GM12878 (cell line): ENCODE results near the gene L3MBTL1. TPM values are rescaled to one million over a fixed set of nuclear protein-coding genes. Genes with fewer than 3 reads are reported as not detected.

Source experiments
- ATAC-seq: fragments of 200-7000 bp; cut with Tn5 transposase; 3 replicates; pipeline ENCODE4 v1.9.1; 2020; ENCODE audit warnings: mild to moderate bottlenecking, moderate library complexity
- BruUV-seq: library from RNA; stranded (reverse); fragments of 400-500 nt; replicated peaks from 2 replicates; lab custom pipeline; 2021; lab: Mats Ljungman, UMichigan
- CTCF ChIA-PET: fragments of 300-600 bp; sonication (Branson Sonifier 250); formaldehyde crosslinking; extraction: SDS; loops from one replicate; lab custom pipeline; 2021; ENCODE audit warnings: inconsistent platforms; lab: Yijun Ruan, JAX
- POLR2A ChIA-PET: fragments of 350-600 bp; formaldehyde crosslinking; extraction: SDS; loops from one replicate; lab custom pipeline; 2021; ENCODE audit warnings: inconsistent platforms; lab: Charles Lee
- RAD21 ChIA-PET: fragments of 300-600 bp; sonication (Branson Sonifier 250); formaldehyde crosslinking; loops from one replicate; lab custom pipeline; 2023; ENCODE audit warnings: antibody characterized with exemption; ENCODE audit not compliant: unreplicated experiment; lab: Charles Lee
- SMC1A ChIA-PET: fragments of 300-600 bp; sonication (Branson Sonifier 250); formaldehyde crosslinking; loops from one replicate; lab custom pipeline; 2023; ENCODE audit not compliant: unreplicated experiment, uncharacterized antibody; lab: Charles Lee
- DNase-seq: peaks from one replicate; pipeline ENCODE4 v3.0.0-alpha.2; 2011; ENCODE audit warnings: low read depth, low spot score
- FAIRE-seq: peaks from 3 replicates; lab custom pipeline; 2011; peaks lifted over from hg19 to GRCh38; lab: Jason Lieb, UNC
- H2AFZ ChIP-seq: 2 replicates; pipeline ENCODE4 v1.6.0; 2011; ENCODE audit warnings: low read depth, low read length, control low read depth; ENCODE audit not compliant: control insufficient read depth
- H3K27ac ChIP-seq: 2 replicates; pipeline ENCODE4 v1.5.1; 2011; ENCODE audit warnings: control low read depth; ENCODE audit not compliant: control insufficient read depth, insufficient read depth
- H3K27me3 ChIP-seq, 2 experiments: replicated peaks in 1 of 2; 2 replicates each; pipeline versions ENCODE4 v1.6.0 to v1.6.1; 2011; ENCODE audit warnings: low read length in 1 of 2; ENCODE audit not compliant: control insufficient read depth in 2 of 2, insufficient read depth in 2 of 2
- H3K36me3 ChIP-seq, 2 experiments: 2 replicates each; pipeline ENCODE4 v1.5.1; 2011; ENCODE audit warnings: low read length in 1 of 2; ENCODE audit not compliant: control insufficient read depth in 2 of 2, insufficient read depth in 2 of 2
- H3K4me1 ChIP-seq: 2 replicates; pipeline ENCODE4 v1.6.1; 2011; ENCODE audit warnings: mild to moderate bottlenecking, low read length, moderate library complexity, mixed read lengths; ENCODE audit not compliant: control insufficient read depth, insufficient read depth
- H3K4me2 ChIP-seq: 2 replicates; pipeline ENCODE4 v1.6.0; 2011; ENCODE audit warnings: control low read depth; ENCODE audit not compliant: control insufficient read depth, insufficient read depth
- H3K4me3 ChIP-seq: fragments of 200-600 bp; sonication (generic); 2 replicates; pipeline ENCODE4 v1.5.1; 2016
- H3K79me2 ChIP-seq: 2 replicates; pipeline ENCODE4 v1.6.0; 2011; ENCODE audit warnings: low read length; ENCODE audit not compliant: control insufficient read depth, insufficient read depth
- H3K9ac ChIP-seq: 2 replicates; pipeline ENCODE4 v1.8.0; 2011; ENCODE audit warnings: low read length, control low read depth, mixed read lengths; ENCODE audit not compliant: control insufficient read depth, insufficient read depth
- H3K9me3 ChIP-seq: replicated peaks from 3 replicates; pipeline ENCODE4 v1.5.1; 2011; ENCODE audit warnings: mild to moderate bottlenecking, low read length; ENCODE audit not compliant: control insufficient read depth, insufficient read depth
- H4K20me1 ChIP-seq: 2 replicates; pipeline ENCODE4 v1.6.0; 2011; ENCODE audit not compliant: control insufficient read depth, insufficient read depth
- CEBPZ ChIP-seq: fragments of 150-350 bp; IDR thresholded peaks from 2 replicates; pipeline ENCODE4 v1.6.1; 2016; ENCODE audit warnings: low read depth, low read length
- EGR1 ChIP-seq, 2 experiments: IDR thresholded peaks; 1 replicate in 1 of 2; 2 replicates in 1 of 2; pipeline ENCODE4 v1.6.1; 2011 to 2012; ENCODE audit warnings: low read depth in 2 of 2, low read length in 2 of 2, borderline replicate concordance in 1 of 2, mild to moderate bottlenecking in 1 of 2, moderate library complexity in 1 of 2
- ESRRA ChIP-seq: IDR thresholded peaks from 2 replicates; pipeline ENCODE4 v1.6.1; 2012; ENCODE audit warnings: mild to moderate bottlenecking, low read length, improper control_type of control experiment
- HDAC6 ChIP-seq: fragments of 200-600 bp; sonication (generic); IDR thresholded peaks from one replicate; pipeline ENCODE4 v1.8.0; 2017; ENCODE audit warnings: antibody characterized with exemption; ENCODE audit not compliant: unreplicated experiment
- JUND ChIP-seq: IDR thresholded peaks from 2 replicates; pipeline ENCODE4 v1.6.1; 2012; ENCODE audit warnings: low read depth, mild to moderate bottlenecking, low read length, improper control_type of control experiment, moderate library complexity
- LARP7 ChIP-seq: fragments of 450-650 bp; IDR thresholded peaks from 2 replicates; pipeline ENCODE4 v1.6.1; 2017; ENCODE audit warnings: mild to moderate bottlenecking
- NFYB ChIP-seq: IDR thresholded peaks from 2 replicates; pipeline ENCODE4 v1.6.1; 2011; ENCODE audit warnings: low read depth, mild to moderate bottlenecking, low read length, improper control_type of control experiment, moderate library complexity; ENCODE audit not compliant: insufficient read depth
- NR2F1 ChIP-seq: fragments of 450-650 bp; conservative IDR thresholded peaks from 2 replicates; pipeline ENCODE4 v1.6.1; 2017; ENCODE audit warnings: mild to moderate bottlenecking
- POLR2AphosphoS2 ChIP-seq: IDR thresholded peaks from 2 replicates; pipeline ENCODE4 v1.6.1; 2011; ENCODE audit warnings: low read depth, mild to moderate bottlenecking, low read length, improper control_type of control experiment, moderate library complexity
- POLR2AphosphoS5 ChIP-seq: IDR thresholded peaks from 2 replicates; pipeline ENCODE4 v1.6.1; 2011; ENCODE audit warnings: mild to moderate bottlenecking, low read length, inconsistent platforms
- RELA ChIP-seq: fragments of 450-650 bp; IDR thresholded peaks from 2 replicates; pipeline ENCODE4 v1.8.0; 2014; ENCODE audit warnings: borderline replicate concordance; ENCODE audit not compliant: partially characterized antibody
- RUNX3 ChIP-seq: IDR thresholded peaks from 2 replicates; pipeline ENCODE4 v1.6.1; 2012; ENCODE audit warnings: low read length, inconsistent platforms
- SMARCA5 ChIP-seq: fragments of 450-650 bp; IDR thresholded peaks from 2 replicates; pipeline ENCODE4 v1.6.1; 2017; ENCODE audit warnings: mild to moderate bottlenecking
- SP1 ChIP-seq: IDR thresholded peaks from one replicate; pipeline ENCODE4 v1.6.1; 2011; ENCODE audit warnings: low read depth, low read length
- SUPT20H ChIP-seq: IDR thresholded peaks from 2 replicates; pipeline ENCODE4 v1.6.1; 2011; ENCODE audit warnings: low read depth, mild to moderate bottlenecking, low read length, moderate library complexity, borderline replicate concordance; ENCODE audit not compliant: control insufficient read depth
- TAF1 ChIP-seq: IDR thresholded peaks from 2 replicates; pipeline ENCODE4 v1.6.1; 2011; ENCODE audit warnings: mild to moderate bottlenecking, low read depth, low read length, borderline replicate concordance
- WGBS: methylation state at CpG from one replicate; pipeline ENCODE4 v1.1.6; 2016; ENCODE audit warnings: low lambda C conversion rate; ENCODE audit not compliant: insufficient replicate concordance, insufficient coverage; ENCODE audit errors: missing lambda C conversion rate; 5-methylcytosine and 5-hydroxymethylcytosine counted together
- in situ Hi-C: fragments of 300-500 bp; cut with MboI; formaldehyde crosslinking; loops from 9 replicates; pipeline ENCODE4 v1.14.3; 2018; ENCODE audit warnings: mixed read lengths
- intact Hi-C: fragments of 100-400 bp; cut with micrococcal nuclease; formaldehyde crosslinking; loops from one replicate; pipeline ENCODE4 v1.14.2; 2022; ENCODE audit not compliant: unreplicated experiment
- polyA plus RNA-seq, 11 experiments: library from polyadenylated mRNA; depleted of rRNA in 4 of 11; unstranded in 6 of 11; stranded (reverse) in 5 of 11; fragments of >200 nt; fragmentation: Nextera tagmentation in 4 of 11; fragmentation: Illumina TruSeq in 1 of 11; extraction: Ambion mirVana in 4 of 11; extraction: Trizol in 1 of 11; gene quantifications; 1 replicate in 1 of 11; 2 replicates in 10 of 11; pipeline versions ENCODE4 v1.2.1 to v1.2.3, GENCODE V29; 2011 to 2016; ENCODE audit warnings: inconsistent platforms in 2 of 11, missing spikeins in 2 of 11, low read depth in 1 of 11
- total RNA-seq, 4 experiments: library from RNA; depleted of rRNA in 3 of 4; stranded (reverse); fragments of >200 nt in 3 of 4; fragmentation: Illumina TruSeq in 1 of 4; extraction: Trizol in 1 of 4; gene quantifications; 2 replicates each; pipeline versions ENCODE4 v1.2.1 to v1.2.3, GENCODE V29; 2013 to 2021
- TF ChIP-seq, protein P1 (sequence below): fragments of 450-650 bp; IDR thresholded peaks from 2 replicates; pipeline ENCODE4 v1.6.1; 2016; ENCODE audit warnings: mild to moderate bottlenecking, moderate library complexity, borderline replicate concordance

Gene L3MBTL1
- total and polyA plus RNA-seq, 10 of the 15 experiments (the other 5 are each of a cell fraction or from before 2014, with no cell fraction given): 0.56 to 6.6 (median 3.9) TPM

DNA sequence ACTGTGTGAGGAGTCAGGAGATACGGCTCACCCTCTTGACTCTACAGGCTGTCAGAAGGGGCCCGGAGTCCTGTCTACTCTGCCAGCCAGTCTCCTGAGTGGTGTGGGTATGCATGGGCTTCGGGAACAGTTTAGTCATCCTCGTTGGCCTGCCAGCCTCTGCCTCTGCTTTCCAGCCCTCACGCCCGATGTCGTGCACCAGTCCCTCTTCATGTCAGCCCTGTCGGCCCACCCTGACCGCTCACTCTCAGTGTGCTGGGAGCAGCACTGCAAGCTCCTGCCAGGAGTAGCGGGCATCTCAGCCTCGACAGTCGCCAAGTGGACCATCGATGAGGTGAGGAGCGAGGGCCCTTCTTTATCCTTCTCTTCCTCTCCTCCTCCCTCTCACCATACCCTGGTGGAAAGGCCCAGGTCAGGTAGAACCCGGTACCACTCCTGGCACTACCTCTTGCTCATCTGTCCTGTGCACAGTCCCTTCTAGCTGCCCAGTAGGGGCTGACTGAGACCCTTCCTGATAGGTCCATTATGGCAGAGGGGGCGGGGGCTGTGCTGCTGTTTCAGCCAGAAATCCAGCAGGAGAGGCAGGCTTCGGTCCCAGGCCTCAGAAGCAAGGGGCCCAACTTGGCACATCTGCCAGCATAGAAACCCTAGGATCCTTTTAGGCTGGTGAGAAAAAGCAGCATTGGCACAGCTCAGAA is 32.6 kb downstream of the L3MBTL1 start:
- no peaks in the 10 kb centered on the region for H3K4me1 ChIP-seq
- FAIRE-seq (no peak), DNase-seq (no peak), ATAC-seq (no peak)
- WGBS: 76% methylated on average over 17 of the region's 17 CpGs
- H2AFZ ChIP-seq: no peak overlapping the region
- no peak overlapping the region for H3K27ac ChIP-seq
- BruUV-seq: no TSS peak
- ChIA-PET RAD21 (interaction anchor here (4.9 kb wide), 1 partner anchor 152 kb away, joined by 62 read pairs; no protein-coding TSS in a partner anchor), POLR2A (no interaction called here), CTCF (interaction anchor here (0.6 to 6.8 kb wide), 10 partner anchors 8 to 650 kb away, joined by 3 to 100 read pairs (median 7); no protein-coding TSS in a partner anchor), SMC1A (interaction anchor here (1.6 to 5.3 kb wide), 2 partner anchors 151 to 552 kb away, joined by 4 to 70 read pairs; no protein-coding TSS in a partner anchor)
- H3K27me3 ChIP-seq: no peaks in the 10 kb centered on the region; a peak in 1 of 4 replicates
- no peak overlapping the region for H3K4me2 ChIP-seq
- no peaks in the 10 kb centered on the region for H3K79me2 ChIP-seq
- intact Hi-C loops: loop anchor here (10.0 kb wide), 1 partner anchor 635 kb away; no protein-coding TSS in a partner anchor
- H3K4me3 ChIP-seq: no peak overlapping the region
- H3K9ac ChIP-seq: no peak overlapping the region
- in situ Hi-C loops: loop anchor here (5.0 kb wide), 2 partner anchors 152 to 542 kb away; no protein-coding TSS in a partner anchor
- H3K9me3 ChIP-seq: no peaks in the 10 kb centered on the region
- H4K20me1 ChIP-seq: no peaks in the 10 kb centered on the region
- TF ChIP-seq POLR2AphosphoS2 (no peak), NFYB (no peak), HDAC6 (no peak), ESRRA (no peak), RELA (no peak), EGR1 (IDR thresholded peaks at IDR 0.05; ENCODE audit: borderline replicate concordance in 1 of 2, low read depth in 2 of 2, low read length in 2 of 2) (no peak), CEBPZ (no peak), RUNX3 (no peak), SMARCA5 (no peak), NR2F1 (no peak), POLR2AphosphoS5 (no peak), SP1 (no peak), SUPT20H (no peak), TAF1 (no peak), LARP7 (no peak), JUND (no peak)
- TF ChIP-seq, protein P1, sequence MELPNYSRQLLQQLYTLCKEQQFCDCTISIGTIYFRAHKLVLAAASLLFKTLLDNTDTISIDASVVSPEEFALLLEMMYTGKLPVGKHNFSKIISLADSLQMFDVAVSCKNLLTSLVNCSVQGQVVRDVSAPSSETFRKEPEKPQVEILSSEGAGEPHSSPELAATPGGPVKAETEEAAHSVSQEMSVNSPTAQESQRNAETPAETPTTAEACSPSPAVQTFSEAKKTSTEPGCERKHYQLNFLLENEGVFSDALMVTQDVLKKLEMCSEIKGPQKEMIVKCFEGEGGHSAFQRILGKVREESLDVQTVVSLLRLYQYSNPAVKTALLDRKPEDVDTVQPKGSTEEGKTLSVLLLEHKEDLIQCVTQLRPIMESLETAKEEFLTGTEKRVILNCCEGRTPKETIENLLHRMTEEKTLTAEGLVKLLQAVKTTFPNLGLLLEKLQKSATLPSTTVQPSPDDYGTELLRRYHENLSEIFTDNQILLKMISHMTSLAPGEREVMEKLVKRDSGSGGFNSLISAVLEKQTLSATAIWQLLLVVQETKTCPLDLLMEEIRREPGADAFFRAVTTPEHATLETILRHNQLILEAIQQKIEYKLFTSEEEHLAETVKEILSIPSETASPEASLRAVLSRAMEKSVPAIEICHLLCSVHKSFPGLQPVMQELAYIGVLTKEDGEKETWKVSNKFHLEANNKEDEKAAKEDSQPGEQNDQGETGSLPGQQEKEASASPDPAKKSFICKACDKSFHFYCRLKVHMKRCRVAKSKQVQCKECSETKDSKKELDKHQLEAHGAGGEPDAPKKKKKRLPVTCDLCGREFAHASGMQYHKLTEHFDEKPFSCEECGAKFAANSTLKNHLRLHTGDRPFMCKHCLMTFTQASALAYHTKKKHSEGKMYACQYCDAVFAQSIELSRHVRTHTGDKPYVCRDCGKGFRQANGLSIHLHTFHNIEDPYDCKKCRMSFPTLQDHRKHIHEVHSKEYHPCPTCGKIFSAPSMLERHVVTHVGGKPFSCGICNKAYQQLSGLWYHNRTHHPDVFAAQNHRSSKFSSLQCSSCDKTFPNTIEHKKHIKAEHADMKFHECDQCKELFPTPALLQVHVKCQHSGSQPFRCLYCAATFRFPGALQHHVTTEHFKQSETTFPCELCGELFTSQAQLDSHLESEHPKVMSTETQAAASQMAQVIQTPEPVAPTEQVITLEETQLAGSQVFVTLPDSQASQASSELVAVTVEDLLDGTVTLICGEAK: no peak
- no peaks in the 10 kb centered on the region; a peak in 1 of 4 replicates for H3K36me3 ChIP-seq
